Erythroblast (primary cell): Measurements from ENCODE around the gene NR3C2.

Source experiments
- GATA1 ChIP-seq: IDR thresholded peaks from 2 replicates; pipeline ENCODE4 v1.6.1; 2011; ENCODE audit warnings: low read depth, mild to moderate bottlenecking, control low read depth, low read length, moderate library complexity
- POLR2A ChIP-seq: IDR thresholded peaks from 2 replicates; pipeline ENCODE4 v1.6.1; 2011; ENCODE audit warnings: mild to moderate bottlenecking, low read length

GRCh38 chr4:148162991-148163390, 279.2 kb downstream of the NR3C2 start:
- TF ChIP-seq POLR2A (no peak), GATA1 (no peak)
